ENCODE results near the gene GABRQ.

The GABRQ gene

GRCh38 chrX:152652060-152652459, 14.4 kb downstream of the GABRQ start:
- no peak for TF ChIP-seq ARNTL (CRISPR knock-in tag; IDR thresholded peaks at IDR 0.05; ENCODE audit: borderline replicate concordance, low read depth)
- no peak for TF ChIP-seq ZNF565 (CRISPR knock-in tag; conservative IDR thresholded peaks at IDR 0.05; ENCODE audit: low read depth)
- TF ChIP-seq TCF4 (CRISPR knock-in tag; IDR thresholded peaks at IDR 0.05; ENCODE audit: borderline replicate concordance): no peak
- TF ChIP-seq ISL1 (CRISPR knock-in tag; IDR thresholded peaks at IDR 0.05): no peak
- TF ChIP-seq ZNF8 (CRISPR knock-in tag; IDR thresholded peaks at IDR 0.05): no peak
- no peak for TF ChIP-seq TOX (CRISPR knock-in tag; IDR thresholded peaks at IDR 0.05; ENCODE audit: borderline replicate concordance)
- ATAC-seq: no peak

- ATAC-seq: no peak
Measured at GRCh38 chrX:152652467-152652866, 14.8 kb downstream of the GABRQ start.

GRCh38 chrX:152656087-152656486, 18.4 kb downstream of the GABRQ start:
- TF ChIP-seq ZNF70 (CRISPR knock-in tag; IDR thresholded peaks at IDR 0.05) (no peak), CSDC2 (CRISPR knock-in tag; IDR thresholded peaks at IDR 0.05) (no peak), ARNTL (CRISPR knock-in tag; IDR thresholded peaks at IDR 0.05; ENCODE audit: borderline replicate concordance, low read depth) (no peak), TOX (CRISPR knock-in tag; IDR thresholded peaks at IDR 0.05; ENCODE audit: borderline replicate concordance) (no peak), SNAI2 (CRISPR knock-in tag; IDR thresholded peaks at IDR 0.05) (no peak), ESRRG (CRISPR knock-in tag; IDR thresholded peaks at IDR 0.05) (no peak), ZNF565 (CRISPR knock-in tag; conservative IDR thresholded peaks at IDR 0.05; ENCODE audit: low read depth) (no peak), CREB5 (CRISPR knock-in tag; IDR thresholded peaks at IDR 0.05; ENCODE audit: low read depth) (no peak), ZC3H10 (CRISPR knock-in tag; IDR thresholded peaks at IDR 0.05) (no peak), RARB (CRISPR knock-in tag; IDR thresholded peaks at IDR 0.05) (no peak), ZFP3 (CRISPR knock-in tag; IDR thresholded peaks at IDR 0.05) (no peak), ISL1 (CRISPR knock-in tag; IDR thresholded peaks at IDR 0.05) (no peak), CSRNP3 (CRISPR knock-in tag; IDR thresholded peaks at IDR 0.05) (no peak), PPARA (CRISPR knock-in tag; IDR thresholded peaks at IDR 0.05; ENCODE audit: borderline replicate concordance) (no peak)
- ATAC-seq: no peak

More at GRCh38 chrX:152652467-152652866, 14.8 kb downstream of the GABRQ start:
- TF ChIP-seq SNAI2 (CRISPR knock-in tag; IDR thresholded peaks at IDR 0.05) (no peak), CSRNP3 (CRISPR knock-in tag; IDR thresholded peaks at IDR 0.05) (no peak)

- TF ChIP-seq OSR1 (CRISPR knock-in tag; IDR thresholded peaks at IDR 0.05) (no peak), ZC3H10 (CRISPR knock-in tag; IDR thresholded peaks at IDR 0.05) (no peak), ESRRG (CRISPR knock-in tag; IDR thresholded peaks at IDR 0.05) (no peak), ARNTL (CRISPR knock-in tag; IDR thresholded peaks at IDR 0.05; ENCODE audit: borderline replicate concordance, low read depth) (no peak), TSHZ2 (CRISPR knock-in tag; IDR thresholded peaks at IDR 0.05) (no peak), ZNF8 (CRISPR knock-in tag; IDR thresholded peaks at IDR 0.05) (no peak), POU6F1 (CRISPR knock-in tag; IDR thresholded peaks at IDR 0.05; ENCODE audit: borderline replicate concordance, low read depth) (no peak), SNAI2 (CRISPR knock-in tag; IDR thresholded peaks at IDR 0.05) (no peak), ZNF565 (CRISPR knock-in tag; conservative IDR thresholded peaks at IDR 0.05; ENCODE audit: low read depth) (no peak), TCF4 (CRISPR knock-in tag; IDR thresholded peaks at IDR 0.05; ENCODE audit: borderline replicate concordance) (no peak), ZFP30 (CRISPR knock-in tag; IDR thresholded peaks at IDR 0.05) (no peak), PATZ1 (CRISPR knock-in tag; IDR thresholded peaks at IDR 0.05; ENCODE audit: borderline replicate concordance) (no peak), RARB (CRISPR knock-in tag; IDR thresholded peaks at IDR 0.05) (no peak), PPARA (CRISPR knock-in tag; IDR thresholded peaks at IDR 0.05; ENCODE audit: borderline replicate concordance) (no peak), BACH2 (CRISPR knock-in tag; IDR thresholded peaks at IDR 0.05; ENCODE audit: borderline replicate concordance) (no peak), GLIS3 (CRISPR knock-in tag; IDR thresholded peaks at IDR 0.05) (no peak), CSRNP3 (CRISPR knock-in tag; IDR thresholded peaks at IDR 0.05) (no peak), ZFP3 (CRISPR knock-in tag; IDR thresholded peaks at IDR 0.05) (no peak)
- no peak for ATAC-seq
Measured at GRCh38 chrX:152656890-152657289, 19.2 kb downstream of the GABRQ start.
